Astrocyte (in vitro differentiated cells and primary cell): ENCODE results near the gene TWIST2.

Experiments
- CTCF ChIP-seq: IDR thresholded peaks from 2 replicates; pipeline ENCODE4 v1.5.1; 2011; ENCODE audit warnings: low read depth, mild to moderate bottlenecking, inconsistent platforms, low read length, moderate library complexity; ENCODE audit not compliant: insufficient read depth
- EZH2 ChIP-seq: IDR thresholded peaks from 2 replicates; pipeline ENCODE4 v1.6.1; 2012; ENCODE audit warnings: mild to moderate bottlenecking, low read length, inconsistent platforms; ENCODE audit not compliant: insufficient read depth

- no peak for TF ChIP-seq CTCF
- TF ChIP-seq EZH2 = no peak
Observed at GRCh38 chr2:238801791-238802190, 46.1 kb upstream of the TWIST2 start.
